T47D (cell line): ENCODE measurements around the gene ITPRIP.

Source experiments
- DNase-seq, 2 experiments: peaks; one replicate each; pipeline versions ENCODE4 v3.0.0 to v3.0.0-alpha.2; 2011 to 2012; ENCODE audit warnings: low read depth in 1 of 2, low spot score in 1 of 2
- JUND ChIP-seq: IDR thresholded peaks from 2 replicates; pipeline ENCODE4 v1.6.1; 2012; ENCODE audit warnings: low read depth
- in situ Hi-C: cut with HindIII; loops from 2 replicates; pipeline ENCODE4 v1.10.0; 2016; ENCODE audit warnings: low sequenced_read_pairs, low pct_unique_long_range_greater_than_20kb

Gene ITPRIP, protein sequence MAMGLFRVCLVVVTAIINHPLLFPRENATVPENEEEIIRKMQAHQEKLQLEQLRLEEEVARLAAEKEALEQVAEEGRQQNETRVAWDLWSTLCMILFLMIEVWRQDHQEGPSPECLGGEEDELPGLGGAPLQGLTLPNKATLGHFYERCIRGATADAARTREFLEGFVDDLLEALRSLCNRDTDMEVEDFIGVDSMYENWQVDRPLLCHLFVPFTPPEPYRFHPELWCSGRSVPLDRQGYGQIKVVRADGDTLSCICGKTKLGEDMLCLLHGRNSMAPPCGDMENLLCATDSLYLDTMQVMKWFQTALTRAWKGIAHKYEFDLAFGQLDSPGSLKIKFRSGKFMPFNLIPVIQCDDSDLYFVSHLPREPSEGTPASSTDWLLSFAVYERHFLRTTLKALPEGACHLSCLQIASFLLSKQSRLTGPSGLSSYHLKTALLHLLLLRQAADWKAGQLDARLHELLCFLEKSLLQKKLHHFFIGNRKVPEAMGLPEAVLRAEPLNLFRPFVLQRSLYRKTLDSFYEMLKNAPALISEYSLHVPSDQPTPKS

DNA sequence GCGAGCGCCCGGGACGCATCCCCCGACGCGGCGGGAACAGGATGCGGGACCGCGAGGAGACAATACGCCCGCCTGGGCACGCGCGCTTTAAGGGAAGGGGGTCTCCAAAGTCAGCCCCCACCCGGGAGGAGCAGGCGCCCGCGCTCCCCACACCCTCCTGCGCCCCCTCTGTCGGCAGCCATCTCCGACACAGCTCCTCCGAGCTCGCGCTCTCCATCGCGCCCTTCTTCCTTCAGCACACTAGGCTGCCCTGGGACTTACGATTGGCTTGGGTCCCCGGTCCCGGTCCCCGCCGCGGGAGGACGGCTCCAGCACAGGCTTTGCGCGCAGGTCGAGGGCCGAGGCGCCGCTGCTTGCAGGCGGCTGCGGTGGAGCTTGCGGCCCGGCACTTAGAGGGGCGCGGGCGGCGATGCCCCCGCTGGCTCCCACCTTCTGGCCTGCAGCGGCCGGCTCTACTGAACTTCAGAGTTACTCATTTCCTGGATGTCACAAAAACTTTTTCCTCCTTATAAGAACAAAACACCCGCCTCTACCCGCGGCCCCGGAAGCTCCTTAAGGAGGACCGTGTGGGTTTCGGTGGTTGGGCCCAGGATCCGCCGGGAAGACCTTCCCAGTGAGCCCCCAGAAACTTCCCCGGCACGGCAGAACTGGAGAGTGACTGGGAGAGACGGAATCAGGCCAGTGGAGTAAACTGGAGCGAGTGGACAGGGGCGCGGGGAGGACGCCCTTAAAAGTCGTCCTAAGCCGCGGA is at the start of gene ITPRIP:
TSS of gene ITPRIP (minus strand) at position 481 of the 751 bp plus-strand sequence. CDS start 22,414 bp downstream, outside the sequence.
- no peak for TF ChIP-seq JUND
- DNase-seq, result peak; percentile 38 to 41
- in situ Hi-C loops, result no loop called here

DNA sequence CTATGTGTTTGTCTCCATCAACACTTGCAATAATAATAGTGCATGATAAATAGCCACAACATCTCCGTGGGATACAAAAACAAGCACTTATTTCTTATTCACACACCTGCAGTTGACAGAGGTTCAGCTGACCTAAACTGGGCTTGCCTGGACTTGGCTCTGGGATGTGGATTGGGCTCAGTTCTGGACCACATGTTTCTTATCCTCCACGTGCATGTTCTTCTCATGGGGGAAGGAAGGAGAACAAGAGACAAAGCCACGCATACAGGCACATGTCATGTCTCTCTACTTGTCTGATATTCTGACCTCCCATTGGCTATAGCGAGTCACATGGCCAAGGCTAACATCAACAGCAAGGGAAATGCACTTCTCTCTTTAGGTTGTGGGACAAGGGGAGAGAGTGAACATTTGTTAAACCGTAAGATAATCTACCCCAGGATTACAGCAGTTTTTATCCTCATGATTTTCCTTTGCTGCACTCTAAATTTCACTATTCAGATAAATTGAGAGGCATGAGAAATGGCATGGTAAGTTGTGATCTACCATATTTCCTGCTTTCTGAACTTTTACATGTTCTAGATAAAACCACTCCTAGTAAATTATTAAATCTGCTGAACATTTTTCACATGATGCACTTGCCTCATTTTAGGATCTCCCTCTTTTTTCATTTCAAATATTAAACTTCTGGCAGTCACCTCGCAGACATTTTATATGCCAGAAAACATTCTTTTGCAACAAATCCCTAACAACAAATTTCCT is 49.0 kb upstream of the ITPRIP start:
- no peak for DNase-seq
- no peak for TF ChIP-seq JUND
- in situ Hi-C loops, result no loop called here

DNA sequence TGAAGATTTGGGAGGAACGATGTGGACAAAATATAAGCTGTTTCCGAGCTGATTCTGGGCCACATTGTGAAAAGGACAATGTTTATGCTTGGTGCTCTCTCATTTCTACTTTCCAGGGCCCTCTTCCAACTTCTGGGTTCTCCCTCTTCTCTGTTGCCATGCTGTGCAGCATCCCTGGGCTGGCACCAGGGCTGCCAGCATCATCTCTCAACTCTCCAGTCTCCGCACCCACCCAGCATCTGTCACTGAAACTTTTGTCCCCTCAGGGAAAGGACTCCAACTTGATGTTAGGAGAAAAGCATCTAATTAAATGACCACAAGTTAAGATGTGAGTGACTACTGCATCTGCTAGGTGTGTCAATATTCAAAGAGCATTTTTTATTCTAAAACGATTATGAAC is 42.1 kb upstream of the ITPRIP start:
- no peak for DNase-seq
- TF ChIP-seq JUND, result no peak
- in situ Hi-C loops, result no loop called here

DNA sequence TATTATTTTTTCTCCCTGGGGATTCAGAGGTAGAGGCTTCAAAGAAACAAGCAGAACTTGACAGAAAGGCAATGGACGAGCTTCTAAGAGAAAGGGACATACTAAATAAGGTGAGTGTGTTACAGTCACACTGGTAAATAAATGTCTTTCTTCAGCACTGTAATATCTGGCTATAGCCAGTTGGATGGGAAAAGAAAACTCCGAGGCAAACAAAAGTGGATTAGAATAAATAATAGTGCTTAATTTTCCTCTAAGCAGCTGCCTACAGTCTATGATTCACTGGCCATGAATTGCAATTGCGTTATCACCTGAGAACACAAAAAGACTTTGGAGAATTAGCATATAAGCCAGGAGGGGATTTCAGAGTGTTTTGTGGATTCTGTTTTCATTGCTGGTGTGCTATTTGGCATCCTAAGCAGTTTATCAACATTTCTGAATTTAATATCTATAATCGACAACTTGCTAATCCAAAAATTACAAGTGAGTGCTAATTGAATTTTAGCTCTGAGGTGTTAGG is 38.6 kb upstream of the ITPRIP start:
- no peak for DNase-seq
- in situ Hi-C loops, result no loop called here
- TF ChIP-seq JUND, result no peak

DNA sequence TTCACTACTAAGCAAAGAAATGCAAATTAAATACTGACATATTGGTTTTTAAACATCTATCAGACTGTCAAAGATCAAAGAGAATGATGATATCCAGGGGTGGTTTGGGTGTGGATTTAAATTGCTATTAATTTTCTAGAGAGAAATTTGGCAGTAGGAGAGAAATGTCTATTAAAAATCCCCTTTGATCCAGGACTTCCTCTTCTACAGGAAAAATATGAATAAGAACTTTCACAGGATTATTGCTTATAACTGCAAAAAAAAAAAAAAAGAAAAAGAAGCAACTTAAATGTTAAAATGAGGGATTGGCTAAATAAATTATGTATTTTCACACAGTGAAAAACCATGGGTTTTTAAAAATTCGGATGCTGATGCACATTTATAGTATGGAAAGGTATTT is 36.3 kb upstream of the ITPRIP start:
- no peak for DNase-seq
- in situ Hi-C loops, result no loop called here
- TF ChIP-seq JUND, result no peak

DNA sequence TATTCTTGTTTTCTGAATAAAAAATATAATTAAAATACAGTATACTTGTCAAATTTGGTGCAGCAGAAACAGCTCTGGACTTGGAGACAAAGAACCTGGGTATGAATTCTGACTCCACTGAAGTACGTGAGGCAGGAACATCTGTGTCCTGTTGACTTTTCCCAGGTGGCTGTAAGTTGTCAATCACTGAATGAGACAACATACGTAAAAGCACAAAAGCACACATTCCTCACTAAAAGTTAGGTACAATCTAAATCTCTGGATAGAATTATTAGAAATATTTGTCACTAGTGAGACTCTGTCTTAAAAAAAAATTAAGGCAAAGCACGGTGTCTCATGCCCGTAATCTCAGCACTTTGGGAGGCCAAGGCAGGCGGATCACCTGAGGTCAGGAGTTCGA is 33.5 kb upstream of the ITPRIP start:
- DNase-seq, result no peak
- in situ Hi-C loops, result no loop called here
- TF ChIP-seq JUND, result no peak

DNA sequence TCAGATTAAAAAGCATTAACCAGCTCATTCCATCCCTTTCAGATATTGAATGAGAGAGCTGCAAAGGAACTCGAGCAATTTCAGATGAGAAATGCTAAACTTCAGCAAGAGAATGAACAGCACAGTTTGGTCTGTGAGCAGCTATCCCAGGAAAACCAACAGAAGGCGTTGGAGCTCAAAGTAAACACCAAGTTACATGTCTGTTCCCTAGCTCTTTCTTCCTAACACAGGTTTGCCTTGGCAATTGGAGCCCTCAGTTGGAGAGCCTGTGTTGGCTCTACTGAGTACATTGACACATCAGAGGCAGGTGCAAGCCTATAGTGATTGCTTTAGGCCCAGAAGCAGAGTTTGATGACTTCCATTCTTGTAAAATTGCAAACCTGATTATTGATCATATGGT is 30.1 kb upstream of the ITPRIP start:
- no peak for TF ChIP-seq JUND
- DNase-seq, result peak in 1 of 2 experiments; percentile 25
- in situ Hi-C loops, result no loop called here

DNA sequence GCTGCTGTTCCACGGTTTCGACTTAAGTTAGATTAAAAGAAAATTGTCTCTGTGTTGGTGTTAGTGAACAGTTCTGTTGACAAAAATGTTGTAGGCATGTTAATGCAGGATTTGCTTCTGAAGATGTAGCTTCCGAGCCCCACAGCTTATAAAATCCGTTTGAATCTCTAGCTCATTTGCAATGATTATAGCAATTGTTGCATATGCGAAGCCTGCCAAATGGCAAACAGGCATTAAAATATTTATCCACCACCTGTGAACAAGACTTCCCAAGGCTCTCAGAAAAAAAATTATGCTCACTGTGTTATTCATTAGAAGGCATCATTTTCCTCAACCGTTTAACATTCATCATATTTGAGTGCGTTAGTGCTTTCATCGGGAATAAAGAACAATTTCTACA is 29.6 kb upstream of the ITPRIP start:
- in situ Hi-C loops, result no loop called here
- no peak for DNase-seq
- TF ChIP-seq JUND, result no peak

- DNase-seq, result no peak
- in situ Hi-C loops, result no loop called here
- TF ChIP-seq JUND, result no peak
Measured at GRCh38 chr10:104359811-104360210, 21.5 kb upstream of the ITPRIP start.

DNA sequence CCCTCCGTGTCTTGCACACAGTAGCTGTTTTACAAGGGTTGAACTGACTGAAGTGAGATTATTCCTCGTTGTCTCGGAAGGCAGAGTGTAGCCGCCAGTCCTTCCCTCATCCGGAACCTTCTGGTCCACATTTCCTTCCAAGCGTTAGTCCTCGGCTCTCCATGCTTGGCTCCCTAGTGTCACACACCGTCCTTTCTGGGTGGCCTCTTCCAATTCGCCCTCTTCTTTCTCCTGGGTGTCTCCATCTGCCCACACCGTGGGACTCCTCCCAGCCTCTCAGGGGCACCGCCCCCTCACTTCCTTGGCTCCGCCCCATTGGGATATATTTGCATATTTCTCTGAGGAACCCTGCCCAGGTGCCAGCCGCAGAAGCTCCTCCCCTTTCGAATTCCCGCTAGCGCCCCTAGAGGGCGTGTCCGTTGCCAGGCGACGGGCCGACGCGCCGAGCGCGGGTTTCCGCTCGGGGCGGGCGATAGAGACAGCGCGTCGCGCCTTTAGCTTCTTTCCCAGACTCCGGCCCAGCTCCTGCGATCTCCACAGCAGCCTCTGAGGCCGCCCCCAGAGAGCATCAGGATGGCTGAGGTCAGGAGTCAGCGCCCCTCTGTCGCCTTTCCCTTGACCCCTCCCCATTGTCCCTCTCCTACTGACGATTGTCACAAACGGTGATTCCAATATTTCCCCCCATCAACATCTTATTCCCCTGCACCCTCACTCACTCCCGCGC is 15.2 kb upstream of the ITPRIP start, which contains the start of gene CFAP58:
TSS of gene CFAP58 (plus strand) at position 509 of the 724 bp plus-strand sequence. CDS start at position 574, 65 bp downstream.
- peak; percentile 48 to 96 for DNase-seq
- TF ChIP-seq JUND, result no peak
- in situ Hi-C loops, result no loop called here

DNA sequence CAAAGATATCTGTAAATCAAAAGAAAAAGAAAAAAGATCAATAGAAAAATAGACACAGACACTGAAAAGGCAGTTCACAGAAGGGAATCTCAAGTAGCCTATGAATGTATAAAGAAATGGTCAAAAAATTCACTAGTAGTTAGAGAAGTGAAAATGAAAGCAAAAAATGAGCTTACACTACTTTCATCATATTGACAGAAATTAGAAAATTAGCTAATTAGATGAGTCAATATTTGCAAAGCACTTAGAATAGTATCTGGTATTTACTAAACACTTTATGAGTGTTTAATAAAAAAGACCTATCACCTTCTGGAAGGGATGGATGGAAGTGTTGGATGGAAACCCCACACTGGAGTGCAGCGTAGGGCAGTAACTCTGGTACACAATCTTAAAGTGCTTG is 13.7 kb upstream of the ITPRIP start:
- TF ChIP-seq JUND, result no peak
- no peak for DNase-seq
- in situ Hi-C loops, result no loop called here
